HuH-7.5 (cell line): ENCODE results near the gene KRT23.
"Not testable (repeated sequence)": the region's sequence is repeated elsewhere in the genome, so short reads cannot be mapped to it uniquely, and the experiment has no call there.

ENCODE experiments used
- DNase-seq: peaks from one replicate; pipeline ENCODE4 v3.0.0; 2011; ENCODE audit warnings: low spot score

Gene KRT23

GRCh38 chr17:40949418-40949817, 12.0 kb upstream of the KRT23 start:
- no peak for DNase-seq

DNA sequence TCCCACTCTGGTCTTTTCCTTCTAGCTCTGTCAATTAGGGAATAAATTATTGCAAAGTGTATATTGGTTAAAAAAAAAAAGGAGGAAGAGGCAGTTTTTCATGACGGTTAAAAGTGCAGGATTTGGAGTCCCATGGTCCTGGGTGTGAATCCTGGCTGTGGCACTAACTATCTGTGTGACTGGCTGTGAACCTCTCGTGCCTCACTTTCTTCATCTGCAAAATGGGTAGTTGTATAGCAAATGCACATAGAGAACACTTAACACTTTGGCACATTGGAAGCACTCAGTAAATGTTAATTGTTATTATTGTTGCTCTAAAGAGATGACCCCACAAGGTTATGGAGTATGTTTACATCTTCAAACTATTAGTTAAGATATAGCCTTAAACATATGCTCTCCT, 10.5 kb upstream of the KRT23 start:
- no peak for DNase-seq

DNA sequence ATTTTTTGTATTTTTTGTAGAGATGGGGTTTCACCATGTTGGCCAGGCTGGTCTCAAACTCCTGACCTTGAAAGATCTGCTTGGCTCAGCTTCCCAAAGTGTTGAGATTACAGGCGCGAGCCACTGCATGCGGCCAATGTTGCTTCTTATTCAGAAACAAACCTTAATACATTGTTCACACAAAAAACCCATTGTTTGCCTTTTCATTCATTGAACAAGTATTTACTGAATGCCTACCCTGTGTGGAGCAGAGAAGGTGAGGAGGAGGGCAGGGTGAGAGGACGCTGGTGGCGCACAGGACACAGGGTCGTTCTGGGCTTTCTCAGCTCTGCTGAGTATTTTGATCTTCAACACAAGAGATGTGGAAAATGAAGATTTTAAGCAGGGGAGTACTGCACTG, 8.0 kb upstream of the KRT23 start:
- no peak for DNase-seq

- no peak for DNase-seq
These were observed 7.1 kb upstream of the KRT23 start for GRCh38 chr17:40944531-40944930.

GRCh38 chr17:40942553-40942952, 5.1 kb upstream of the KRT23 start:
- DNase-seq: no peak

GRCh38 chr17:40940266-40940665, 2.8 kb upstream of the KRT23 start:
- no peak for DNase-seq

- no peak for DNase-seq
These were observed 1.5 kb upstream of the KRT23 start for GRCh38 chr17:40938981-40939380.

- no peak for DNase-seq
These were observed 470 bp downstream of the KRT23 start for GRCh38 chr17:40936976-40937375.

DNA sequence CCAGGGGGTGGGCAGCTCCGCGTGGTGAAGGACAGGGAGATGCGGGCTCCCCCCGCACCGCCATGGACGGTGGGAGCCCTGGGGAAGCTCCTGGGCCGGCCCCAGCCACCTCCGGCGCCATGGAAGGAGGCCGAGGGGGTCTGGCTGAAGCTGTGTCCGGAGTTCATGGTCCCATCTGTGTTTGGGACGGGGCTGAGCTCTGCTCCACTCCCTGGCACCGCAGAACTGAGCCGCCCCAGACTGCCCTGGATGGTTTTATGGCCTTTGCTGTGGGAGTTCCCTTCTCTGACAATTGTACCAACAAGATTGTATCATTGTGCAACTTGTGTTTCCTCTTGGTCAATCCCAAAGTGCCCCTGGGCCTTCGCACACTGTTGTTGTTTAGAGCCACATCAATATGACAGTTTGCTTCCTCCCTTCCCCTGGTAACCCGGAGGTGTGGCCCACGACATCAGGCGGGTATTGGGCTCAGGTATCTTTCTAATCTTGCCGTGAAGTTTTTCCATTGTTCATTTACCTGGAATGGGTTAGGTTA, 942 bp downstream of the KRT23 start:
- peak; percentile 19 for DNase-seq

GRCh38 chr17:40935624-40936023, 1.8 kb downstream of the KRT23 start:
- DNase-seq: no peak

DNA sequence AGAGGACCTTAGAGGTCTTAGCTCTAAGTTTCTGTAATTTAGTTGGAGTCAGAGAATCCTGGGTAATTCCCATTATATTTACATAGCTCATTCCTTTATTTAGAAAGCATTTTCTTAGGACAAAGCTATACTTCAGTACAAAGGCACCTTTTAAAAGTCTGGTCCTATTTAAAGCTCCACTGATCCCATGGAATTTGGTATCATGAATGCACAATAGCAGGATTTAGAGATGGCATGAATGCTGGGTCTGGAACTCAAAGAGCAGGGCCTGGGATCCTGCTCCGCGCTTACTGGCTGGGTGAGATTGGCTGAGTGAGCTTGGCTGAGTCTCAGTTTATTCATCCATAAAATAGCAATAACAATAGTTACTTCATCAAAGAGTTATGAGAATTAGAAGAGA, 4.8 kb downstream of the KRT23 start:
- DNase-seq: no peak

- DNase-seq: no peak
These were observed 6.1 kb downstream of the KRT23 start for GRCh38 chr17:40931311-40931710.

- no peak for DNase-seq
These were observed 11.1 kb downstream of the KRT23 start for GRCh38 chr17:40926341-40926740.

DNA sequence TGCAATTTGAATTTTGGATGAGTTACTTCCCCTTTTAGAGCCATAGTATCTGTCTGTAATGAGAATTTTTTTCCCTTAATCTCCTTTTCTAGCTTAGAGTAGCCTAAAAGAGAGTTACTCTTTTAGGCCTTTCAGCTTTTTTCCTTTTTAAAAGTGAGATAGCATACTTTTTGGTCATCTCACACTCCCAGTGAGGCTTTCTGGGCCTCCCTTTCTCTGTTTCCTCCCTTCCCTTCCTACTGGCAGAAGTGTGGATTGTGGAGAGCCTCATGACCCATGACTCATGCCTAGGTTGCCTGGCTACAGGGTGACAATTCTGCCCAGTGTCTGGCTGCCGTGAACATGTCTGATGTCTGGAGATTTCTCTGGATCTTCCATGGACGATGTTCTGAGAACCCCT, 15.2 kb downstream of the KRT23 start:
- DNase-seq: no peak

GRCh38 chr17:40921026-40921425, 16.4 kb downstream of the KRT23 start:
- DNase-seq: no peak

- DNase-seq: not testable (repeated sequence)
These were observed 20.3 kb downstream of the KRT23 start for GRCh38 chr17:40917116-40917515.

- DNase-seq: no peak
These were observed 21.1 kb downstream of the KRT23 start for GRCh38 chr17:40916366-40916765.

DNA sequence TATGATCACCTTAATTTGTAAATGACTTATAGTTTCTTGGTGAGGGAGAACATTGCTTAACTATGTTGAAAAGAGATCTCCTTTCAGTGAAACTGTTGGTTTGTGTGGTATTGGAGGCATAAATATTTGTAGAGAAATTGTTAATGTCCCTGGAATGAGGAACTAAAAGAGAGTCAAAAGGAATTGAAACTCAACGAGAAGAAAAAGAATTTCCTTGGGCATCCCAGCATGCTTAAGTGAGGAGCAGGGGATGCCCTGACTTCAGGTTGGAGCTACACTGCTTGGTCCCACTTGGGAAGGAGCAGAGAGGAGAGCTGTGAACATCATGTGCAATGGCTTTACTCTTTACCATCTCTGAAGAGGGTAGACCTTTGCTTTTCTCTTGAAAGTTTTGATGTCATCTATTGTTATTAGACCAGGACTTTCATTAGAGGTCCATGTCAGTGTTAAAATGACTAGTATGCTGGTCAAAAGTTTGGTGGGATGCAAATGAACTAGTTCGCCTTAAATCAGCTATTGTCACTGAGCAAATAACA, 21.7 kb downstream of the KRT23 start:
- DNase-seq: no peak

- no peak for DNase-seq
These were observed 22.2 kb downstream of the KRT23 start for GRCh38 chr17:40915199-40915661.

DNA sequence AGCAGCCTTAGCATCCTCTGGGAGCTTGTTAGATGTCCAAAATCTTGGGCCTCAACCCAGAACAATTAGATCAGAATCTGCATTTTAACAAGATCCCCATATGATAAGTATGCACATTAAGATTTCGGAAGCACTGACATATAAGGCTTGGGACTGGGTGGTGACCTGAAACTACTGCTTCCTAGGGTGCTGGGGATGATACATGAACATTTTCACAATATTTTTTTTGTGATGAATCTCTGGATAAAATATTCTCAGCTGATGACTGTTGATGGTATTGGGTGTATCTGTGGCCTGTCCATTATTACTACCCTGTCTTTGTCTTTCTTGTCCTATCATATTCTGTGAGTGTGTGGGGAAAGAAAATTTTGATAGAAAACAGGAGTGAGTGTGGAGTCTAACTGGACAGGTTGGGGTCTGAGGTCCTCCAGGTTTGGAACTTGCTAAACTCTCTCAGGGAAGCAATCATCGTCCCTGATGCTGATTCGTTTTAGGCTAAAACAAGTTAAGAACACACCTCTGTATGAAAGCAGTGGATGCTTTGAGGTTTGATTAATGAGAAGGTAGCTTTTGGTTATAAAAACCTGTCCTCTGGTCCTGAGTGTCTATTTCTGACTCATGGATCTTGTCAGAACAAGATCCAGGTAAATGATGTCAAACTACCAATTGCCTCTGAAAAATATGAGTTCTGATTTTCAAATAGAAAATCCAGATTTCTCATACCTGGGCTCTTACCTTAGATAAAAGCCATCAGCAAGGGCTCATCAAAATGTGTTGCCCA, 23.2 kb downstream of the KRT23 start:
- DNase-seq: no peak

GRCh38 chr17:40912486-40913210, 24.8 kb downstream of the KRT23 start:
- DNase-seq: no peak

GRCh38 chr17:40910441-40910841, 27.0 kb downstream of the KRT23 start:
- no peak for DNase-seq

DNA sequence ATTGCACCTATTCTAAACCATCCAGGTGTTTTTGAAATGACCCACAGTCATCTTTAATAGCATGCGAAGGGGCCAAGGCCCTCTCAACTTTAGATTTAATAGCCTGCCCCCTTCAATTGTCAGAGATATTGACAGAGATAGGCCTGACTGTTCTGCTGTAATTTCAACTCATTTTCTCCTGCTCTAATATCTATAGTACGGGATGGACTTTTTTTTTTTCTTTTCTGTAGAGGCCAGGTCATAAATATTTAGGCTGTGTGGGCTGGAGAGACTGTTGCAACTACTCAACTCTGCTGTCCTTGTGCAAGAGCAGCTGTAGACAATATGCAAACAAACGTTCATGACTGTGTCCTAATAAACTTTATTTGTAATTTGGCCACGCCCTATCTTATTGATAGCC, 27.7 kb downstream of the KRT23 start:
- DNase-seq: no peak
